Stomach (tissue), 4 donors: Measurements from ENCODE around the gene ROBO1.

ENCODE experiments used
- POLR2A ChIP-seq, 4 donors: fragments of 450-650 bp; IDR thresholded peaks; one replicate each; pipeline ENCODE4 v1.6.1; 2016; ENCODE audit warnings: antibody characterized with exemption in 4 of 4, control low read depth in 2 of 4, mild to moderate bottlenecking in 1 of 4, moderate library complexity in 1 of 4
- POLR2AphosphoS5 ChIP-seq, 3 donors: sonication (generic); formaldehyde crosslinking; IDR thresholded peaks; one replicate each; pipeline ENCODE4 v1.6.1; 2016; ENCODE audit warnings: antibody characterized with exemption in 3 of 3
- TF ChIP-seq, protein P1 (sequence below), 7 experiments: fragments of 450-650 bp in 4 of 7; fragments of 200-600 bp in 3 of 7; sonication (generic) in 3 of 7; IDR thresholded peaks; one replicate each; pipeline ENCODE4 v1.5.1; 2016 to 2019; ENCODE audit warnings: antibody characterized with exemption in 7 of 7, control low read depth in 2 of 7, mild to moderate bottlenecking in 1 of 7

DNA sequence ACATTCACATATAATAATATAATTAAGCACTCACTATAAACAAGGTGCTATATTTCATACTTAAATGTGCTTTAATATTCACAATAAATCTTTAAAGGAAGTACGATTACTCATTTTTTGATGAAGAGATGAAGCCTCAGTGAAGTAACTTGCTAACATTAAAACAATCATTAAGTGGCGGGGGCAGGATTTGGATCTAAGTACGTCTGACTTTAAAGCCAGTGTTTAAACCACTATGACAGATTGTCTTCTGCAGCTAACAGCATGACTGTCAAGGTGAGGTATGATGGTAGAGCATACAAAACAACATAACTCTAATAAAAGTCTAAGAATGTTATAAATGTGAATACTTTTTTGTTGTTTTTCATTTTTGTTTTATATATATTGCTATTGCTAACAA lies 862.1 kb downstream of the ROBO1 start:
- TF ChIP-seq, protein P1, sequence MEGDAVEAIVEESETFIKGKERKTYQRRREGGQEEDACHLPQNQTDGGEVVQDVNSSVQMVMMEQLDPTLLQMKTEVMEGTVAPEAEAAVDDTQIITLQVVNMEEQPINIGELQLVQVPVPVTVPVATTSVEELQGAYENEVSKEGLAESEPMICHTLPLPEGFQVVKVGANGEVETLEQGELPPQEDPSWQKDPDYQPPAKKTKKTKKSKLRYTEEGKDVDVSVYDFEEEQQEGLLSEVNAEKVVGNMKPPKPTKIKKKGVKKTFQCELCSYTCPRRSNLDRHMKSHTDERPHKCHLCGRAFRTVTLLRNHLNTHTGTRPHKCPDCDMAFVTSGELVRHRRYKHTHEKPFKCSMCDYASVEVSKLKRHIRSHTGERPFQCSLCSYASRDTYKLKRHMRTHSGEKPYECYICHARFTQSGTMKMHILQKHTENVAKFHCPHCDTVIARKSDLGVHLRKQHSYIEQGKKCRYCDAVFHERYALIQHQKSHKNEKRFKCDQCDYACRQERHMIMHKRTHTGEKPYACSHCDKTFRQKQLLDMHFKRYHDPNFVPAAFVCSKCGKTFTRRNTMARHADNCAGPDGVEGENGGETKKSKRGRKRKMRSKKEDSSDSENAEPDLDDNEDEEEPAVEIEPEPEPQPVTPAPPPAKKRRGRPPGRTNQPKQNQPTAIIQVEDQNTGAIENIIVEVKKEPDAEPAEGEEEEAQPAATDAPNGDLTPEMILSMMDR (IDR thresholded peaks at IDR 0.05), result no peak
- no peak for TF ChIP-seq POLR2A (IDR thresholded peaks at IDR 0.05)
- TF ChIP-seq POLR2AphosphoS5 (IDR thresholded peaks at IDR 0.05), result no peak
